CD4-positive, alpha-beta T cell treated with Interferon gamma for 1 hour (primary cell): Measurements from ENCODE around the gene PLCL2.

Source experiments
- DNase-seq: peaks from one replicate; pipeline ENCODE4 v3.0.0-alpha.2; 2020

The PLCL2 gene

DNA sequence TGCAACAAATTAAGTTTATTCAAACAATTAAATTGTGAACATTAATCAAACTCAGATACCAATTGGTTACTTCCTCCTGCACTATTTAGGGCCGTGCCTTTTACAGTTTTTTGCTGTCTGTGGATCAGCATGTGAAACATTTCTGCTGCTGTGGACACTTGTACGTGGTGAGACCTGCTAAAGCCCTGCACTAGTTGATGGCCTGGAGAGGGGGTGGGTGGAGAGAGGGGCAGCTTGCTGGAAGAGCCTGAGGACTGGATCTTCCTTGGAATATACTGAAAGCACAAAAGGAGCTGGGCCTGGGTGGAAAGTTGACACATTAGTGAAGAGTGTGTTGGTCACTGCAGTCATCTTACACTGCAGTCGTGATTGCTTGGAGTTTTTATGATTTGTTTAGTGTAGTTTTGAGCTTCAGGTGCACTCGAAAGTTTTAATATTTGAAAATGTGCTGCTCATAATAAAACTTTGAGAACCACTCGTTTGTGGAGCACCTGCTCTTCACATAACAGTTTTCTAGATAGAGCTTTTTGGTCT, 11.4 kb downstream of the PLCL2 start:
- DNase-seq, result no peak

DNA sequence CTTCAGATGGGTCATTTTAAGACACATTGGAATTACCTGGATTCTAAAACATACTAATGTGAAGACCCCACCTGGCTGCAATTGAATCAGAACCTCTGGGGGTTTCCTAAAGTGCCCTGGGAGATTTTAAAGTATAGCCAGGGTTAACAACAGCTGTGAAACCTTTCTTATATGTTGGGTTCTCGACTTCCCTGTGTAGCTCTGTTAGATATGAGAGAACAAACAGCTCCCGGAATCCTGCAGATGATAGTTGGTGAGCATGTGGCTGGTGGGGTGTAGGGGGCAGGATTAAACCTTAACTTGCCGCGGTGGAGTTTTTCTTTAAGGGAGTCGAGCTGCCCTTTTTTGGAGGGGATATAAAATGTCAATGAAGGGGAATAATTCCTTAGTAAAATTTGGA, 12.1 kb downstream of the PLCL2 start:
- no peak for DNase-seq

GRCh38 chr3:16897254-16897926, 12.6 kb downstream of the PLCL2 start:
- peak; percentile 57 for DNase-seq

DNA sequence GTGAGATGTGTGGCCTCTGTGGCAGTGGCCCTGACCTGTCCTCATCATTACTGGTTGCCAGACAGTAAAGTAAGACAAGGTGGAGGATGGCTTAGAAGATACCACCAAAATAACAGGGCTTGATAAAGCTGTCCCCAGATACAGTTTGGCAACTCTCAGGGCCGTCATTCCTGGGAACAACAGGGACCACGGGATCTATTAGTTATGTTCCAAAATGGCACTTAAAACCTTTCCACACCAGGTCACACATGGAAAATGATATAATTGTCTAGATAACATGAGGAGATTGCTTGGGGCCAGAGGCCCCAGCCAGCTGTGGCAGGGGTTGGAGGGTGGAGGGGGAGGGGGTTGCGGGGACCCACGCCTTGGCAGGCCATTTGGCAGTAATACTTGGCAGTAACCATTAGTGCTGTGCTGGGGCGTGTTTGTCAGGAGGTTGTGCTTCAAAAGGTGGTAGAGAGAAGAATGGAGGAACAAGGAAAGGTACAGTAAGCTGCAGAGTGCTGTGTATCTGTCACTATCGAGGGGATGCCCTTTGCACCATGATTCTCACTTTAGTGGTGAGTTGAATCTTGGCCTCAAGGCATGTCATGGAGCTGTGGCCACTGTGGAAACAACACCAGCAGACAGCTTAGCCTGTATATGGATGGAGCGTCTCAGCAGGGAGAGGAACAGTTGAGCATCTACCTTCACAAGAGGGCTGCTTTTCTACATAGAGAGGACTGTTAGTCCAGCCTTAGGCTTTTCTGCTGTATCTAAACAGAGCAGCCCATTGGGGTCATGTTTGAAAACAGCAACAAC, 14.0 kb downstream of the PLCL2 start:
- DNase-seq, result no peak

- no peak for DNase-seq
Measured at GRCh38 chr3:16899919-16900318, 15.2 kb downstream of the PLCL2 start.

GRCh38 chr3:16900779-16901440, 16.2 kb downstream of the PLCL2 start:
- no peak for DNase-seq

- DNase-seq, result no peak
Measured at GRCh38 chr3:16904423-16905417, 20.0 kb downstream of the PLCL2 start.

- no peak for DNase-seq
Measured at GRCh38 chr3:16905704-16906103, 20.9 kb downstream of the PLCL2 start.

GRCh38 chr3:16906682-16907081, 21.9 kb downstream of the PLCL2 start:
- DNase-seq, result no peak

GRCh38 chr3:16907243-16907642, 22.5 kb downstream of the PLCL2 start:
- DNase-seq, result no peak

DNA sequence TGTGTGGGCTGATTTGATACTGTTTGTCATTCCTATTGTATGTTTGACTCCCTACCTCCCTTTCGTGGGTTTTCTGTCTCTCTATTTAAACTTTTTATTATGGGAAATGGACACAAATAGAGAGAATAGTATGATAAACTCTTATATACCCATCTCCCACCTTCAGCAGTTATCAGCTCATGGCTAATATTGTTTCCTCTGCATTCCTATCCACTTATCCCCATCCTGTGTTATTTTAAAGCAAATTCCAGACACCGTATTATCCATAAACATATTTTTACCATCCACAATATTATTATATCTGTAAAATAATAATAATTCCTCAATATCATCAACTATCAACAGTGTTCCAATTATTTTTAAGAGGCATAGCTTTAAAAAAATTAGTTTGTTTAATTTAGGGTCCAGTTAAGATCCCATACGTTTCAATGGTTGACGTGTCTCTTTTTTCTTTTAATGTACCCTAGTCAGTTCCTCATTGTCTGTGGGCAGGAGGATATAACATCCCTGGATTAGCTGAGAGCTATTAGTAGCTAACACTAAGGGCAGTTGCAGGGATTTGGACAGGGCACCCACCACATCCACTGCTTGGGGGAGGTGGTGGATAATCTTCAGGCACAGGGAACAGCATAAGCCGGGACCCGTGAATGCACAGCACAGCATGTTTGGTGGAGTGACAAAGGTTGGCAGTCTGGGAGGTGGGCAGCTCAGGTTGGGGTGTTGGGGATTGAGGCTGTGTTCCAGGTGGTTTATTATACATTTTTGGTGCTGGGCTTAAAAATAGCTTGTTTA, 23.5 kb downstream of the PLCL2 start:
- DNase-seq, result no peak

DNA sequence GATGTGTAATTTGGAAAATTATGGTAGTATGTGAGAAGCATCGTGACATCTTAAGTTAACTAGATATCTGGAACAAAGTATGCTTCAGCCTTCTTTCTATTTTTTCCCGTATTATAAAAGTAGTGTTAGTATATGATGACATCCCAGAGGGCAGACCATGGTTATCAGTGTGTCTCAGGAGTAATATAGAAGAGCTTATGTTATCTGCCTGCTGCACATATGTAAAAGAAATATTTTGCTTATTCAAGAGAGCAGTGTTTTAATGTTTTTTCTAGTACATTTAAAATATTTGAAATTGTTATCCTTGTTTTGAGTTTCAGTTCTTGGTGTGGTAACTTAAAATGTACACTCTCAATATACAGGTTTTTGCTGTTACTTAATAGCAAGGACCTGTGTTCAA, 24.1 kb downstream of the PLCL2 start:
- DNase-seq, result no peak

DNA sequence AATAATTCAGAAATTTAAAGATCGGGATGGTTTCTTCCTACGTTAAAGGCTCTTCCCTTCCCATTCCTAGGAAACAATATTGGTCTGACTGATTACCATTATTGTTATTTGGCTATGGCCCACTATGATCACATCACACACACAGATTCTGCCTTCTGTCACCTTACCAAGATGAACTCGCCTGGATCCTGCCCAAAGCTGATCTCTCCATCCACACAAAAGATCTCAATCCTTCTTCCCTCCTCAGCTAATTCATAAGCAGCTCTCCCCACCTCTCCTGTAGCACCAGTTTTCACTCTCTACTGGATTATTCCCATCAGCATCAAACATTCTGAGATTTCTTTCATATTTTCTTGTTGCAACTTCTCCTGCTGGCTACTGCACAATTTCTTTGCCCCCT, 25.0 kb downstream of the PLCL2 start:
- no peak for DNase-seq

GRCh38 chr3:16910207-16910606, 25.5 kb downstream of the PLCL2 start:
- no peak for DNase-seq

DNA sequence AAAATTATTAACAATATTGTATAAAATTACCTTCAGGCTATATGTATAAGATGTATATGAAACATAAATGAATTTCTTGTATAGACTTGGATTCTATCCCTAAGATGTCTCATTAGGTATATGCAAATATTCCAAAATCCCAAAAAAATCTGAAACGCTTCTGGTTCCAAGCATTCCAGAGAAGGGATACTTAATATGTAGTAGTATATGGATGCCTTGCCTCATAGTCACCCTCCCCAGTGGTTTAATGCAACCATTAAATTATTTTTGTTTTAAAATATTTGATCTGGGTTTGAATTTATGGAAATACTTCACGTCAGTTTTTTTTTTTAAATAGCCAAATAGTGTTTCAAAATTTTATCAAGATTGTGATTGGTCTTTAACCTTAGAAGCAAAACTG, 27.2 kb downstream of the PLCL2 start:
- no peak for DNase-seq

DNA sequence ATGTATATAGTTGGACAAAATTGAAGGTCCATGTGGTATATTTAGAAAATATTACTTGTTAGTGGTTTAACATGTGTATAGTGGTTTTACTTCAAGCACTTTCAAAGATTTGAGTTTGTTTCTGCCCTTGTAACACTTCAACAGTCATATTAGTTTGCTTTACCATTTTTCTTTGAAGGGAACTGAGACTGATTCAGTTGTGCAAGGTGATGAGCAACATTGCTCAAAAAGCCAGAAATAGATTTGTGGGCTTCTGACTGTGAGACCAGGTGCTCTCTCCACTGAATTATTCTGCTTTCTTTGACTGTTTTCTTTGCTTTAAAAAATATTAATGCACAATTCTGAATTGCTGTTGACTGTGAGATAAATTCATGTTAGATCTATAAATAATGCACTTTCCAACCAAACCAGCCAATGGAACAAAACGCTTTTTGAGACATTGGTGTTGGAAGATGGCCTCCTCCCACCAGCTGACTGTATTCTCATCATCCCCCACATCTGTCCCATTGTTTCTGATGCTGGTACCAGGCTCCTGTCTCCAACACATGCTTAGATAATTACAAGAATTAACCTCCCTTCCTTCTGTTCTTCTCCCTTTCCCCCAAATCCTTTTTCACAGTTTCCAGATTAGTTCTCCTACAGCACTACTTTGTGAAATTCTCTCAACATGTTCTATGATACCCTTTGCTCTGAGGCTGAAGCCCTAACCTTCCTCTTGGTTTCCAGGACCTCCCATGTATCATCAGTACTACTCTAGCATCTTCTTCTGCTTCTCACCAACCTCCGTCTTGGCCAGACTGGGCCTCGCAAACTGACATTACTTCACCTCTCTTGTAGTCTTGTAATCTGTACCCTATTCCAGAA, 27.9 kb downstream of the PLCL2 start:
- no peak for DNase-seq

GRCh38 chr3:16913264-16913580, 28.5 kb downstream of the PLCL2 start:
- DNase-seq, result no peak

DNA sequence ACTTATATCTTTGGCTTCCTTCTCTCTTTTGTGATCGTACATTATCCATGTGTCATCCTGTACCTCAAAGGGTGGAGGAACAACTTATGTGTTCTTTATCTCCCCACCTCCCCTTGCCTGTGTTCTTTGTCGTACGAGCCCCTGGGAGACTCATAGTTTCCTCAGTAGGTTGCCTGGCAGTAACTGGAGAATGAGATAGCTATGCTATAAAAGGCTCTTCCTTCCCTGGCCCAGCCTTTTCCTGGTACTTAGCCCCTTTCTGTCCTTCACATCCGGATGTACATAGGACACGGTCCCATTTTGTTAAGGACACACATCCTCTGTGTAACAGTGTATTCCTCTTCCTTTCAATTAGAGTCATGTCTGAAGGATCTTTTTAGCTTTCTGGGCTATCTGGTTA, 32.1 kb downstream of the PLCL2 start:
- DNase-seq, result no peak

DNA sequence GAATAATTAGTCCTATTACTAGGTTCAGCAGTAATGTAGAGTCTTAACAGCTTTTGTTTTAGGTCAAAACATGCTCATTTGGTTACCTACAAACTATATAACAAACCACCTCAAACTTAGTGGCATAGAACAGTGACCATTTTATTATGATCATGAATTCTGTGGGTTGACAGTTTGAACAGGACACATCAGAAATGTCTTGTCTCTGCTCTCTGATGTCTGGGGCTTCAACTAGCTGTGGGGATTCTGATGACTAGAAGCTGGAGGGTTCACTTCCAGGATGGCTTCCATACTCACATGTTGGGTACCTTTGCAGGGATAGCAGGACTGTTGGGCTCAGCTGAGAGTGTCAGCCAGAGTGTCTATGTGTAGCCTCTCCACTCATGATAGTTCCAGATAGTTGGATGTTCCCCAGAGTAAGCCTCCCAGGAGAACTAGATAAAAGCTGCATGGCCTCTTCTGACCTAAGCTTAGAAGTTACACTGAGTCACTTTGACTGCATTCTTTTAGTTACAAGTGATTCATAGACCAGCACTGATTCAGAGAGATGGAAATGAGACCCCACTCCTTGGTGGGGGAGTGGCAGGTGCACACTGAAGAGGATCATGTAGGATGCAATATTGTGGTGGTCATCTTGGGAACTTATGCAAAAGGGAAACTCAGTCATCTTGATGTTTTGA, 32.6 kb downstream of the PLCL2 start:
- DNase-seq, result no peak

GRCh38 chr3:16917980-16918682, 33.4 kb downstream of the PLCL2 start:
- no peak for DNase-seq
